OCI-LY7 (cell line): ENCODE results near the gene MAGI1.

Source experiments
- EZH2phosphoT487 ChIP-seq: fragments of 200-600 bp; sonication (generic); IDR thresholded peaks from 2 replicates; pipeline ENCODE4 v1.6.1; 2018; ENCODE audit warnings: low read depth, borderline replicate concordance, mild to moderate bottlenecking, mixed run types, antibody characterized with exemption, low read length, moderate library complexity, mixed read lengths
- TF ChIP-seq, protein P1 (sequence below): fragments of 200-600 bp; sonication (generic); conservative IDR thresholded peaks from 2 replicates; pipeline ENCODE4 v1.5.1; 2014; ENCODE audit warnings: mild to moderate bottlenecking, antibody characterized with exemption, low read length, moderate library complexity, mixed read lengths

DNA sequence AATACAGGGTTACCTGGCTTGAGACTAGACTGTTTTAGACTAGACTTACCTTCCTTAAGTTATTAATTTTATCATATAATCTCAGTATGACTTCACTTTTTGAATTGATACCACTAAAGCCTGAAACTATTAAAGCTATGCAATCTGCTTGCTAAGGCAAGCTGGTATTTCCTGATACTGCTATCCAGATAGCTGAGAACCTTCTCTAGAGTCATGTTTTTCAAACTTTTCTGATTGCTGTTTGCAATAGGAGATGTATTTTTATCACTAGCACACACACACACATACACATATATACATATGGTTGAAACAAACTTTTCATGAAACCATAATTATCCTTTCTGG is 9.3 kb upstream of the MAGI1 start:
- TF ChIP-seq, protein P1, sequence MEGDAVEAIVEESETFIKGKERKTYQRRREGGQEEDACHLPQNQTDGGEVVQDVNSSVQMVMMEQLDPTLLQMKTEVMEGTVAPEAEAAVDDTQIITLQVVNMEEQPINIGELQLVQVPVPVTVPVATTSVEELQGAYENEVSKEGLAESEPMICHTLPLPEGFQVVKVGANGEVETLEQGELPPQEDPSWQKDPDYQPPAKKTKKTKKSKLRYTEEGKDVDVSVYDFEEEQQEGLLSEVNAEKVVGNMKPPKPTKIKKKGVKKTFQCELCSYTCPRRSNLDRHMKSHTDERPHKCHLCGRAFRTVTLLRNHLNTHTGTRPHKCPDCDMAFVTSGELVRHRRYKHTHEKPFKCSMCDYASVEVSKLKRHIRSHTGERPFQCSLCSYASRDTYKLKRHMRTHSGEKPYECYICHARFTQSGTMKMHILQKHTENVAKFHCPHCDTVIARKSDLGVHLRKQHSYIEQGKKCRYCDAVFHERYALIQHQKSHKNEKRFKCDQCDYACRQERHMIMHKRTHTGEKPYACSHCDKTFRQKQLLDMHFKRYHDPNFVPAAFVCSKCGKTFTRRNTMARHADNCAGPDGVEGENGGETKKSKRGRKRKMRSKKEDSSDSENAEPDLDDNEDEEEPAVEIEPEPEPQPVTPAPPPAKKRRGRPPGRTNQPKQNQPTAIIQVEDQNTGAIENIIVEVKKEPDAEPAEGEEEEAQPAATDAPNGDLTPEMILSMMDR = no peak
- no peak for TF ChIP-seq EZH2phosphoT487
